Stimulated activated CD4-positive, alpha-beta T cell treated with anti-CD3 and anti-CD28 coated beads, Interleukin-1b, Interleukin-23, amount 100 ng/mL, for 1 hour (primary cell): Measurements from ENCODE around the gene RAB1B.
"Not testable (repeated sequence)": the region's sequence is repeated elsewhere in the genome, so short reads cannot be mapped to it uniquely, and the experiment has no call there.

Source experiments
- DNase-seq, 2 donors: peaks; one replicate each; pipeline ENCODE4 v3.0.0-alpha.2; 2020; ENCODE audit warnings: low read depth in 2 of 2

The RAB1B gene

GRCh38 chr11:66309475-66309874 lies 41.0 kb downstream of the RAB1B start:
- no peak for DNase-seq

- no peak for DNase-seq
Measured at GRCh38 chr11:66310324-66310723, 41.9 kb downstream of the RAB1B start.

DNA sequence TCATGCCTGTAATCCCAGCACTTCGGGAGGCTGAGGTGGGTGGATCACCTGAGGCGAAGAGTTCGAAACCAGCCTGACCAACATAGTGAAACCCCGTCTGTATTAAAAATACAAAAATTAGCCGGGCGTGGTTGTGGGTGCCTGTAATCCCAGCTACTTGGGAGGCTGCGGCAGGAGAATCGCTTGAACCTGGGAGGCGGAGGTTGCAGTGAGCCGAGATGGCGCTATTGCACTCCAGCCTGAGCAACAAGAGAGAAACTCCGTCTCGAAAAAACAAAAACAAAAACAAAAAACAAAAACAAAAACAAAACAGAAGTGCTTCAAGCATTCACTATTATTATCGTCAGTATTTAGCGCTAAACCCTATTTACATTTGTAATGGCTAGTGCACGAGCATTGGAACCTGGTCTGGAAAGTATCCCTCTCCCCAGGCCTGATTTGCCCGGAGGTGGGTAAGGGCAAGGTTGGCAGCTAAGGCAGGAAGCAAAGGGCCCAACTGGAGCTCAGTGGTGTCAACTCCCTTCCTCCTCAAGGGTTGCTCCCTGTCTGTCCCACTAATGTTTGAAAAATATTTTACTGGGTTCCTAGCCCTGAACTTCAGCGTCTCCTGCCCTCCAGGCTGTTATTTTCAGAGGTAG lies 42.5 kb downstream of the RAB1B start:
- DNase-seq, result not testable (repeated sequence)

DNA sequence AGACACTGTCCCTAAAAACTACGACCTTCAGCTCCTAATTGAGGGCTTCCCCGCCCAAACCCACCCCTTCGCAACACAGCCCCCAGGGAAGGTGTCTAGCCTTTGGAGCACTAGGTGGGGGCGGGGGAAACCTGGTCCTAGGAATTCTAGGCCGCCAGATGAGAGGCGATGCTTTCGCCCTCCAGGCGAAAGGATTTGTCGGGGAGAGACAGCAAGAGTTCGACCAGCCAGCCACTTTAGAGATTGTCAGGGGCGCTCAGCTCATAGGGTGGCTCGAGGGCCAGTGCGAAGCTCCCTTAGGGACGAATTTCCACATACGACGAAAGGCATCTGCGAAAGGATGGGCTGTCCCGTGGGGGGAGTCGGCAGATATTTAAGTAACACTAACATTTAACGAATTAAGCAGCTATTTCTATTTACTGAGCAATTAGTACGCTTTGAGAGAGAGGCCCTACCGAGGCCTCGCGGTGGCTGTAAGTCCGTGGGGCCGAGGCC lies 43.1 kb downstream of the RAB1B start:
- no peak for DNase-seq

DNA sequence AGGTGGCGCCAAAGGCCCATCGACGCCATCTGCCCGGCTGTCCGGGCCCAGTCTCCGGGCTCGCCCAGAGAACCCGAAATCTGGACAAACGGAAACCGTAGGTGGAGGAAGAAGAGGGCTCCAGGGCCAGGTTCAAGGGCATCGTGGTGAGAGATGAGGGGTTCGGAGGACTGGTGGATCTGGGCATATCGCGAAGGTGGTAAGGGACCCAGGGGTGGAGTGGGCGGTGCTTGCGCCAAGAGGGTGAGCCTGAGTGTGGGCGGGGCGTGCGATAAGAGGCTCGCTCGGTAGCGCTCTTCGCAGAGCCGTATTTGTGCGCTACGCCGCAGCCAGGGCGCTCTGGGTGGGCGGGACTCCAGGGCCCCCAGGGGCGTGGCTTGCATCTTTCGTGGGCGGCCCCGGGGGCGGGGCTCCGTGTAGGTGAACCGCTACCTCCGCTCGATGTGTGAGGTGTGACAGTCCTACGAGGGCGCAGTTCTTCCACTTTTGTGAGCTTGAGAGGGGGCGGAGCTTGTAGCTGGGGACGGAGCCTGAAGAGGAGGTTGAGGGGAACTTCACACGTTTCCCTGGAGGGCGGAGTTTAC lies 43.6 kb downstream of the RAB1B start:
- peak; percentile 91 to 94 for DNase-seq

DNA sequence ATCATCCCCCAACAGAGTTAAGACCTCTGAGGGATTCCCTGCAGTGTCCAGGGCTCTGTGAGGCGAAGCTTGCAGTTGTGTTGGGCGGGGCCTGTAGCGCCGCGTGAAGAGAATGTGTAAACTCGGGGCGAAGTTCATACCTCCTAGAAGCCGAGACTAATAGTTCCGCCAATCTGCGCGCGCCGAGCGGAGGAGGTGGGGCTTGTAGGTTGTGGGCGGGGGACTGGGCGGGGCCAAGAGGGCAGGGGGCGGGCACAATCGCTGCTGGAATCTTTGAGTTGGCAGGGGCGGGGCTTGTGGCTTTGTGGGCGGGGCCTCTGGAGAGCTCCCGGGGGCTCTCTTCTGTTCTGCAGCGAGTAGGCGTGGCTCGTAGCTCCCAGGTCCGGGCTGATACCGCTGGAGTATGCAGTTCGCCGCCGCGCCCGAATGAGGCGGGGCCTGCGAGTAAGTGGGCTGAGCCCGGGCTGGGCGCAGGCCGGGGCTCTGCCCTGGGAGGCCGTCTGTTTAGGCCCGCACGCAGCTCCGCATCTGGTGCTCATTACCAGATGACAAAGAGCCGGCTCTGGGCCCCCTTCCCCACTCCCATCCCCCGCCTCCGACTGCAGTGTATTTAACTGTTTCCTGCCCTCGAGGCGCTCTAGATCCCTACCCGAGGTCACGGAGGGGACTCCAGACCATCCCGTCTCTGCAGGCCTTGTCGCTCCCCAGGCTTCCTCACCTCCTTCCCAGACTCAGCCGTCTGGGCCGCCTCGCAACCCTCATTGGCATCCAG lies 44.3 kb downstream of the RAB1B start:
- peak; percentile 97 to 99 for DNase-seq

DNA sequence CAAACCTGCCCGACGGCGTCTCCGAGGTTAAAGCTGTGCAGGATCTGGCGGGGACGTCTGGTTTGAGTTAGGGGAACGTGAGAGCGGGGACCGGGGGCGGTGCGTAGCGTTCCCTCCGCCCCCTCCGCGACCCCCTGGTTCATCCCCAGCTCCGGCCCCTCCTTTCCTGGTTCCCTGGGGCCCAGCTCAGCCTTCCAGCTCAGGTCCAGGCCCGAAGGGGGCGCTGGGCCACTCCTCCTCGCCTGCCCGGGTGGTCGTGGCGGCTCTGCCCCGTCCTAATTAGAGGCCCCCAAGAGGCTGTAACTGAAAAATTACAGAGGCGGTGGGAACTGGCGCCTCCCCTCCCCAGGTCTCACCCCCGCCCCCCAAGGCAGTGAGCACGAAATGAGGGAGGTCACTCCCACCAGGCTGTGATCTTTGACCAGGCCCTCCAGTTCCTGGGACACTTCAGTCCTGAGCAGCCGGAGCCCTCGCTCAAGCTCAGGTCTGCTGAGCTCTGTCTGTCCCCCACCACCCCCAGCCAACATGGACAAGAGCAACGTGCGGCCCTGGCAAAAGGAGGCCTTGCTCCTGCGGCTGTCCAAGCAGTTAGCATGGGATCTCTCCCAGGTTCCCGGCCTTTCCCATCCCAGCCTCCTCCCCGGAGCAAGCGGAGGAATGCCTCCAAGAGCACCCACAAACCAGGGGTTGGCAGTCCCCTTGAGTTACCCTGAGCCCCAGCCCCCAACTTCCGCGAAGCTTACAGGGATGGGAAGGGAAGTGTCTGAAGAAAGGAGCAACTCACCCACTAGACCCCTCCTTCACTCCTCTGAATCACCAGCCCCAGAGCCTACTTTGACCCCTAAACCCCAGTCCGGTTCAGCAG lies 45.1 kb downstream of the RAB1B start:
- no peak for DNase-seq

- no peak for DNase-seq
Measured at GRCh38 chr11:66314186-66314501, 45.7 kb downstream of the RAB1B start.

GRCh38 chr11:66314561-66315497 lies 46.4 kb downstream of the RAB1B start:
- no peak for DNase-seq

- DNase-seq, result no peak
Measured at GRCh38 chr11:66315498-66315885, 47.1 kb downstream of the RAB1B start.

DNA sequence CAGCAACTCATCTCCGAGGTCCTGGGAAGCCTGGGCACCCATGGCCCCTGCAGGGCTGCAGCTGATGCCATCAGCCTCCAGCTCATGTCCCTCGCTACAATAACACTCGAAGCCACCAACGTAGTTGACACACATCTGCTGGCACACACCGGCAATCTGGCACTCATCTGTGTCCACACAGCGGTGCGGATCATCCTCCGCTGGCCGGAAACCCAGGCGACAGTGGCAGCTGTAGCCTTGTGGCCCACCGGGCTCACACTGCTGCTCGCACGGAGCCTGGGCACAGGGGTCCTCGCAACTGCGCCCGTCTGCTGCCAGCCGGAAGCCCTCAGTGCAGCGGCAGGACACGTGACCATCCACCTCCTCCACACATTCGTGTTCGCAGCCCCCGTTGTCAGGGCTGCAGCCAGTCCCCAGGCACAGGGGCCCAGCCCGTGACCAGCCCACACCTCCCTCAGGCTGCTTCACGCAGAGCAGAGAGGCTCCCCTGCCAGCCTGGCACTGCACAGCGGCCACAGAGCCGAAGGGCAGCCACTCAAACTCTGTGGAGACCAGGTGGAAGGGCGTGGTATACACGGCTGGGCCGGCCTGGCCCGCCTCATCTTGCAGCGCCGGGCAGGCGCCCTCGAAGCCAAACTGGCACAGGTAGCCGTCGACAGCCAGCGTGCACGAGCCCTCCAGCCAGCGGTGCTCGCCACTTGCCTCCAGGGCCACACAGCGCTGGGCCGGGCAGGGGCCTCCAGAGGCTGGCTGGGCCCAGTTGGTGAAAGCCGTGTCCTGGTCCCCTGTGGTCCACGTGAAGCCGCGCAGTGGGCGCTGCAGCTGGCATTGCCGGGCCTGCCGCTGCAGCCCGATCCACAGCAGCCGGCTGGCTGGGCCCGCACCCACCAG lies 47.7 kb downstream of the RAB1B start:
- no peak for DNase-seq

- DNase-seq, result no peak
Measured at GRCh38 chr11:66316849-66317251, 48.4 kb downstream of the RAB1B start, which contains the start of gene CD248. TSS of gene CD248 (minus strand) at chr11:66317044. CDS start at chr11:66317027, 17 bp downstream.

DNA sequence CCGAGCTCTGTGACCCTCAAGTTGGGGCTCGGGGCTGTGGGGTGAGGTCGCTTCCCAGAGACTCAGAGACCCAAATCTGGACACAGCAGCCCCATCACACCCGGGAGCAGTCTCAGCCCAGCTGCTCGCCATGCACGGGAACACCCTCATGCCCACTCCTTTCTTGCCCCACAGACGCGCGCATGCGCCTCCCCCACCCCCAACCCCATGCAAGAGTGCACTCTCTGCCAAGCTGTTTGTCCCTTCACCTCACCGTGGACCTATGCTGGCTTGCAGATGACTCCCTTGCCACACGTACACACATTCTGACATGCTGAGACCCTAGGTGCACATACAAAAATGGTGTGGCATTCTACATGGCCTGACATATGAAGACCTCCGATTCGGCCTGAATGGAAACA lies 48.9 kb downstream of the RAB1B start:
- DNase-seq, result no peak

- no peak for DNase-seq
Measured at GRCh38 chr11:66317723-66318599, 49.5 kb downstream of the RAB1B start.

- no peak for DNase-seq
Measured at GRCh38 chr11:66318600-66318970, 50.1 kb downstream of the RAB1B start.

GRCh38 chr11:66320289-66320688 lies 51.9 kb downstream of the RAB1B start:
- not testable (repeated sequence) for DNase-seq

- DNase-seq, result not testable (repeated sequence)
Measured at GRCh38 chr11:66320748-66321147, 52.3 kb downstream of the RAB1B start.

DNA sequence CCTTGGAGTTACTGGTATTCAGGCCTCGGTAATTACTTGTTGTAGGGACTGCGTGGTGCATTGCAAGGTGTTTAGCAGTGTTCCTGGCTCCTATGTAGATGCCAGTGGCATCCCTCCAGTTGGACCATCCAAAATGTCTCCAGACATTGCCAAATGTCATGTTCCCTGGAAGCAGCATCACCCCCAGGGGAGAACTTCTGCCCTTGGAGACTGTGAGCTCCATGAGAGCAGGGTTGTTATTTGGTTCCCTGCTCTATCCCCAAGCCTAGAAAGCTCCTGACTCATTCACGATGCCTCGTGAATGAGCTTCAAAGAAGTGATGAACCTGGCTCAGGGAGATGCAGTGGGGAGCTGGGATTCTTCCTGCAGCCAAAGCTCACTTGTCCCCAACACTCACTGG lies 53.2 kb downstream of the RAB1B start:
- no peak for DNase-seq
